ELF-1 (cell line): Measurements from ENCODE around the gene NLGN2.

ENCODE experiments used
- DNase-seq: peaks from one replicate; pipeline ENCODE4 v3.0.0-alpha.2; 2016; ENCODE audit warnings: low read depth, low spot score

The NLGN2 gene

GRCh38 chr17:7413346-7413985, 5.8 kb downstream of the NLGN2 start:
- no peak for DNase-seq

- no peak for DNase-seq
Measured at GRCh38 chr17:7414837-7415236, 7.2 kb downstream of the NLGN2 start.

DNA sequence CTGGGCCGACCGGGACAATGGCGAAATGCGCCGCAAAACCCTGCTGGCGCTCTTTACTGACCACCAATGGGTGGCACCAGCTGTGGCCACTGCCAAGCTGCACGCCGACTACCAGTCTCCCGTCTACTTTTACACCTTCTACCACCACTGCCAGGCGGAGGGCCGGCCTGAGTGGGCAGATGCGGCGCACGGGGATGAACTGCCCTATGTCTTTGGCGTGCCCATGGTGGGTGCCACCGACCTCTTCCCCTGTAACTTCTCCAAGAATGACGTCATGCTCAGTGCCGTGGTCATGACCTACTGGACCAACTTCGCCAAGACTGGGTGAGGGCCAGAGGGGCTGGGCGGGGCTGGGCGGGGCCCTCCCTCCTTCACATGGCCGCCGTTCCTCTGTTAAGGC, 8.1 kb downstream of the NLGN2 start:
- no peak for DNase-seq

DNA sequence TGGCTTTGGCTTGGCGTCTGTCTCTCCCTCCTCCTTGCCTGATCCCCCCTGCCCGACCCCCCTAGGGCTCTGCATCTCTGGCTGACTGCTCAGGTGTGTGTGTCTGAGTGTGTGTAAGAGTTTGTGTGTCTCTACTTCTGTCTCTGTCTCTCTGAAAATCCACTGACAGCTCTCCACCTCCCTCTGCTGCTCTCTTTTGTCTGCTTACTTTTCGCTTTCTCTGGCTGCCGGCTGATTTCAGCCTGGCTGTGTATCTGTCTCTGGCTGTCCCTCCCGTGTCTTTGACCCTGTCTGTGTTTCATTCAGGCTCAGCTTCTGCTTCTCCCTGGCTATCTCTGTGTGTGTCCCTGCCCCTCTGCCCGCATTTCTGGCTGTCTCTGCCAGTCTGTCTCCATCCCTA, 8.7 kb downstream of the NLGN2 start:
- no peak for DNase-seq

DNA sequence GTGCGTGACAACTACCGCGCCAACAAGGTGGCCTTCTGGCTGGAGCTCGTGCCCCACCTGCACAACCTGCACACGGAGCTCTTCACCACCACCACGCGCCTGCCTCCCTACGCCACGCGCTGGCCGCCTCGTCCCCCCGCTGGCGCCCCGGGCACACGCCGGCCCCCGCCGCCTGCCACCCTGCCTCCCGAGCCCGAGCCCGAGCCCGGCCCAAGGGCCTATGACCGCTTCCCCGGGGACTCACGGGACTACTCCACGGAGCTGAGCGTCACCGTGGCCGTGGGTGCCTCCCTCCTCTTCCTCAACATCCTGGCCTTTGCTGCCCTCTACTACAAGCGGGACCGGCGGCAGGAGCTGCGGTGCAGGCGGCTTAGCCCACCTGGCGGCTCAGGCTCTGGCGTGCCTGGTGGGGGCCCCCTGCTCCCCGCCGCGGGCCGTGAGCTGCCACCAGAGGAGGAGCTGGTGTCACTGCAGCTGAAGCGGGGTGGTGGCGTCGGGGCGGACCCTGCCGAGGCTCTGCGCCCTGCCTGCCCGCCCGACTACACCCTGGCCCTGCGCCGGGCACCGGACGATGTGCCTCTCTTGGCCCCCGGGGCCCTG, 9.5 kb downstream of the NLGN2 start:
- DNase-seq: no peak

GRCh38 chr17:7418472-7419152, 11.0 kb downstream of the NLGN2 start:
- DNase-seq: no peak

DNA sequence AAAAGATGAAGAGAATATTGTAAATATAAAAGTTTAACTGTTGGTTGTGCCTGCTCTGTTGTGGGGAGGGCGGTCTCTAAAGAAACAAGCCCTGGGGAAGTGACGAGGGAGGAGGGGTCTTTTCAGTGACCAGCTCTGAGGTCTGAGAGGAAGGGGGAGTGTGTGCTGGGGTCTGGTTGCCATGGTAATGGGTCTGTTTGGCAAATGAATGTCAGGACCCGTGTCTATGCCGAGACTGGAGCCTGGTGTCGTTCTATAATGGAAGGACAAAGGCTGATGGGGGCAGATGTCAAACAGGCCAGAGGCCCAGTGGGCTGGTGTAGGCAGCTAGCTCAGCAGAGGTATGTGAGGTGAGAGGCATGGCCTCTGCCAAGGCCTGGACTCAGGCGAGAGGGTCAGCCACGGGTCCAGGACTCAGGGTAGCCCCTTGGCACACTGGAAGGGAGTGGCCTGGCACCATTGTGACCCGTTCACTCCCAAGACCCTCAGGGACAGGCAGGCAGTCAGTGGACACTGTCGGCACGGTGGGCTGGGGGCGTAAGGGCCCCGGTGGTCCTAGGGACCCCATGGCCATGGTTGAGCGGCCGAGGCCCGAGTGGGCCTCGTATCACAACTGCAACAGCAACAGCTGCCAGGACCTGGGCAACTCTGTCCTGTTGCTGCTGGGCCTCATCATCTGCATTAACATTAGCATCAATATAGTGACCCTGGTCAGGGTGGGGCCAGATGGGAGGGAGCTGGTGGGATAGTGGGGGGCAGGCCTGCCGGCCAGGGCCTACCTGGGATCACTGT, 12.4 kb downstream of the NLGN2 start, which contains the start of gene SPEM1:
TSS of gene SPEM1 (plus strand) at position 506 of the 792 bp plus-strand sequence. CDS start at position 567, 61 bp downstream.
- no peak for DNase-seq

DNA sequence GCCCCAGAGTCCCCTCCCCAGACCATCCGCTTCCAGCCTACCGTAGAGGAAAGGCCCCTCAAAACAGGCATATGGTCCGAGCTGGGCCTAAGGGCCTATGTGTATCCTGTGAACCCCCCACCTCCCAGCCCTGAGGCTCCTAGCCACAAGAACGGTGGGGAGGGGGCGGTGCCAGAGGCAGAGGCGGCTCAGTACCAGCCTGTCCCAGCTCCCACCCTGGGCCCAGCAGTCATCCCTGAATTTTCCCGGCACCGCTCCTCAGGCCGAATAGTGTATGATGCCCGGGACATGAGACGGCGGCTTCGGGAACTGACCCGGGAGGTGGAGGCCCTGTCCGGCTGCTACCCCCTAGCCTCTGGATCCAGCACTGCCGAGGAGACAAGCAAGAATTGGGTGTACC, 13.5 kb downstream of the NLGN2 start:
- no peak for DNase-seq

GRCh38 chr17:7423679-7424078, 16.0 kb downstream of the NLGN2 start:
- no peak for DNase-seq

GRCh38 chr17:7425316-7425715, 17.7 kb downstream of the NLGN2 start, which contains the start of gene SPEM2:
TSS of gene SPEM2 (plus strand) at chr17:7425616. CDS start at chr17:7425689, 73 bp downstream.
- no peak for DNase-seq

GRCh38 chr17:7425756-7426155, 18.1 kb downstream of the NLGN2 start:
- DNase-seq: no peak

GRCh38 chr17:7426203-7426863, 18.7 kb downstream of the NLGN2 start:
- DNase-seq: no peak

- no peak for DNase-seq
Measured at GRCh38 chr17:7426896-7427489, 19.3 kb downstream of the NLGN2 start.

DNA sequence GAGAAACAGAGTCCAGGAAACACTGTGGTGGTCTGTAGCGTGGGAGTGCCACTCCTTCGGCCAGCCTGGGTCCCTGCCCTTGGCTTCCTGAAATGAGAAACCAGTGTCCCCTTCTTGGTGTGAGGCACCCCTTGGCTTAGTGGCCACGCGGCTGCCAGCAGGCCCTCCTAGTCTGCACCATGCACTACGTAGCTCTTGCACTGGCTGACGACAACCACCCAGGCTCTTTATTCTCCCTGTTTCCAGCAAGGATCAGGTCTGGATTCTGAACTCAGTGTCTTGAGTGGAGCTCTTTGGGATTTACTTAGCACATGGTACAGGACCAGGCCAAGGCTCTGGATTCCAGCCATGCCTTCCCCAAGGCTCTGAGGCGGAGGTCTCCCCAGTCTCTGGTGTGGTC, 19.9 kb downstream of the NLGN2 start:
- no peak for DNase-seq

- no peak for DNase-seq
Measured at GRCh38 chr17:7428557-7428956, 20.9 kb downstream of the NLGN2 start, which contains the start of gene SPEM3. TSS of gene SPEM3 (plus strand) at chr17:7428857. CDS start at chr17:7428903, 46 bp downstream.

- DNase-seq: no peak
Measured at GRCh38 chr17:7429722-7430121, 22.1 kb downstream of the NLGN2 start.

DNA sequence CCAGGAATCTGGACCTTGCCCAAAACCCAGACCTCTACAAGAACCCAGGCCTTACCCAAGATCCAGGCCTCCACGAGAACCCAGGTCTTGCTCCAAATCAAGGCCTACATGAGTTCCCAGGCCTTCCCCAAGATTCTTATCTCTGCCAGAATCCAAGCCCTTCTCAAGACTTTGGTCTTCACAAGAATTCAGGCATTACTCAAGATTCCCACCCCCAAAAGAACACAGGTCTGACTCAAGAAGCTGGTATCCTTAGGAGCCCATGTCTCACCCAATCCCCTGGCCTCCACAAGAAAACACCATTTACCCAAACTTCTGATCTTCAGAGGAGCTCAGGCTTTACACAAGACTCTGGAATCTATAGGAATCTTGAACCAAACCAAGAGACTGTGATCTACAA, 23.6 kb downstream of the NLGN2 start:
- DNase-seq: no peak

- no peak for DNase-seq
Measured at GRCh38 chr17:7432296-7432695, 24.7 kb downstream of the NLGN2 start.

DNA sequence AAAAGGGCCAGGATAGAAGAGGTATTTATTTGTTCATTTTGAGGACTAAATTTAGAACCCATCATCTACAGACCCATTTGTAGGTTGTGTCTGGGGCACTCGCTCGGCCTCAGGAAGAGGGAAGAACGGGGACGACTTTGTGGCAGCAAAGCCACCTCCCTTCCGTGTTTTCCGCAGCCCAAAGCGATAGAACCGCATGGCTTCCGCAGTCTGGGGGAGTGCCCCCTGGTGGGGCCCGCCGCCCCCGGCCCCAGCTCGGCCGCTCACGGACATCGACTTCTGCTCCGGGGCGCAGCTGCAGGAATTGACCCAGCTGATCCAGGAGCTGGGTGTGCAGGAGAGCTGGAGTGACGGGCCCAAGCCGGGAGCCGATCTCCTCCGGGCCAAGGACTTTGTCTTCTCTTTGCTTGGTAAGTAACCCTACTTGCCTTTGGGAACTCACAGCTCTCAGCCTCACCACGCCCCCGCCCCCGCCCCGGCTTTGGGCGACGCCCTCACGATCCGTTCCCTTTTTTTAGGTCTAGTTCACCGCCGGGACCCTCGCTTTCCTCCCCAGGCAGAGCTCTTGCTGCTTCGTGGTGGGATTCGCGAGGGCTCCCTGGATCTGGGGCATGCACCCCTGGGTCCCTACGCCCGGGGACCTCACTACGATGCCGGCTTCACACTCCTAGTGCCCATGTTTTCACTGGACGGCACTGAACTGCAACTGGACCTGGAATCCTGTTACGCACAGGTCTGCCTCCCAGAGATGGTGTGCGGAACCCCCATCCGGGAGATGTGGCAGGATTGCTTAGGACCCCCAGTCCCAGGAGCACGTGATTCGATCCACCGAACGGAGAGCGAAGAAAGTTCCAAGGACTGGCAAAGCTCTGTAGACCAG, 28.3 kb downstream of the NLGN2 start:
- peak; percentile 85 for DNase-seq
